Fibroblast of the aortic adventitia (primary cell): Measurements from ENCODE around the gene PPP2R2C. TPM values are rescaled to one million over a fixed set of nuclear protein-coding genes. Genes with fewer than 3 reads are reported as not detected.

Experiments used
- DNase-seq: peaks from one replicate; pipeline ENCODE4 v3.0.0-alpha.2; 2010; ENCODE audit warnings: low read depth
- H3K4me3 ChIP-seq: 2 replicates; pipeline ENCODE4 v1.5.1; 2011; ENCODE audit warnings: low read depth, mild to moderate bottlenecking, control low read depth, low read length, moderate library complexity
- CTCF ChIP-seq: IDR thresholded peaks from 2 replicates; pipeline ENCODE4 v1.5.1; 2011; ENCODE audit warnings: mild to moderate bottlenecking, low read length, control low read depth, inconsistent platforms; ENCODE audit not compliant: insufficient read depth
- total RNA-seq: library from RNA; depleted of rRNA; stranded (reverse); fragments of >200 nt; gene quantifications from 2 replicates; pipeline ENCODE4 v1.2.3, GENCODE V29; 2012; ENCODE audit warnings: low replicate concordance

PPP2R2C gene
- total RNA-seq, 1 donor: not detected

GRCh38 chr4:6371271-6371670 is 101.1 kb downstream of the PPP2R2C start:
- no peak overlapping the region for H3K4me3 ChIP-seq
- DNase-seq: no peak
- TF ChIP-seq CTCF: no peak

- no peak for DNase-seq
- TF ChIP-seq CTCF: no peak
- no peak overlapping the region for H3K4me3 ChIP-seq
Measured at GRCh38 chr4:6369924-6370645, 102.3 kb downstream of the PPP2R2C start.

- no peak for TF ChIP-seq CTCF
- no peak overlapping the region for H3K4me3 ChIP-seq
- no peak for DNase-seq
Measured at GRCh38 chr4:6369511-6369910, 102.9 kb downstream of the PPP2R2C start.

GRCh38 chr4:6369035-6369434 is 103.4 kb downstream of the PPP2R2C start:
- TF ChIP-seq CTCF: no peak
- DNase-seq: no peak
- H3K4me3 ChIP-seq: no peak overlapping the region

- H3K4me3 ChIP-seq: no peak overlapping the region
- no peak for TF ChIP-seq CTCF
- no peak for DNase-seq
Measured at GRCh38 chr4:6368601-6369000, 103.8 kb downstream of the PPP2R2C start.

GRCh38 chr4:6368096-6368495 is 104.3 kb downstream of the PPP2R2C start:
- DNase-seq: no peak

More at GRCh38 chr4:6368096-6368495, 104.3 kb downstream of the PPP2R2C start:
- TF ChIP-seq CTCF: no peak
- no peak overlapping the region for H3K4me3 ChIP-seq
